OCI-LY7 (cell line): Measurements from ENCODE around the gene EIF4E2. TPM values are rescaled to one million over a fixed set of nuclear protein-coding genes. Genes with fewer than 3 reads are reported as not detected.

Source experiments
- BruUV-seq: library from RNA; stranded (reverse); fragments of 400-500 nt; replicated peaks from 2 replicates; lab custom pipeline; 2021; lab: Mats Ljungman, UMichigan
- CTCF ChIA-PET: fragments of 300-600 bp; sonication (Branson Sonifier 250); formaldehyde crosslinking; loops from one replicate; lab custom pipeline; 2022; ENCODE audit warnings: antibody characterized with exemption; ENCODE audit not compliant: unreplicated experiment; lab: Charles Lee
- POLR2A ChIA-PET: fragments of 300-600 bp; sonication (Branson Sonifier 250); formaldehyde crosslinking; loops from one replicate; lab custom pipeline; 2022; ENCODE audit warnings: antibody characterized with exemption; lab: Charles Lee
- DNase-seq: peaks from one replicate; pipeline ENCODE4 v3.0.0-alpha.2; 2015; ENCODE audit warnings: low spot score
- H2AFZ ChIP-seq: fragments of 200-600 bp; sonication (generic), shearing (Covaris generic); 2 replicates; pipeline ENCODE4 v1.6.1; 2014; ENCODE audit warnings: mild to moderate bottlenecking, antibody characterized with exemption, low read length, moderate library complexity
- H3K27ac ChIP-seq: fragments of 200-600 bp; sonication (generic); 2 replicates; pipeline ENCODE4 v1.5.1; 2014; ENCODE audit warnings: mixed run types, low read depth, mild to moderate bottlenecking, moderate library complexity, low read length, inconsistent platforms; ENCODE audit not compliant: poor library complexity, severe bottlenecking
- H3K36me3 ChIP-seq: fragments of 200-600 bp; sonication (generic); 2 replicates; pipeline ENCODE4 v1.6.1; 2014; ENCODE audit warnings: mild to moderate bottlenecking, antibody characterized with exemption, low read length, moderate library complexity, mixed read lengths; ENCODE audit not compliant: insufficient read depth
- H3K4me1 ChIP-seq: fragments of 200-600 bp; sonication (generic); 2 replicates; pipeline ENCODE4 v1.5.1; 2014; ENCODE audit warnings: mild to moderate bottlenecking, low read length; ENCODE audit not compliant: insufficient read depth, poor library complexity, severe bottlenecking
- H3K4me2 ChIP-seq: fragments of 200-600 bp; sonication (generic); 2 replicates; pipeline ENCODE4 v1.6.1; 2014; ENCODE audit warnings: mild to moderate bottlenecking, low read length
- H3K4me3 ChIP-seq: fragments of 200-600 bp; sonication (generic); 2 replicates; pipeline ENCODE4 v1.5.1; 2014; ENCODE audit warnings: mild to moderate bottlenecking, low read depth, low read length; ENCODE audit not compliant: poor library complexity, severe bottlenecking
- H3K79me2 ChIP-seq: fragments of 200-600 bp; sonication (generic); 2 replicates; pipeline ENCODE4 v1.6.1; 2016; ENCODE audit warnings: low read depth, mild to moderate bottlenecking, low read length, moderate library complexity, mixed read lengths; ENCODE audit not compliant: insufficient read depth
- H3K9me2 ChIP-seq: fragments of 200-600 bp; sonication (generic); 2 replicates; pipeline ENCODE4 v1.6.1; 2016; ENCODE audit warnings: mild to moderate bottlenecking, low read length, mixed read lengths; ENCODE audit not compliant: insufficient read depth
- H3K9me3 ChIP-seq: fragments of 200-600 bp; sonication (generic); 2 replicates; pipeline ENCODE4 v1.6.1; 2014; ENCODE audit warnings: mild to moderate bottlenecking, mixed run types, low read length, mixed read lengths
- H4K20me1 ChIP-seq: fragments of 200-600 bp; sonication (generic); 2 replicates; pipeline ENCODE4 v1.6.1; 2014; ENCODE audit warnings: mild to moderate bottlenecking, antibody characterized with exemption, low read length, moderate library complexity, mixed read lengths; ENCODE audit not compliant: insufficient read depth
- CTCF ChIP-seq: fragments of 200-600 bp; sonication (generic); conservative IDR thresholded peaks from 2 replicates; pipeline ENCODE4 v1.5.1; 2014; ENCODE audit warnings: mild to moderate bottlenecking, antibody characterized with exemption, low read length, moderate library complexity, mixed read lengths
- EZH2phosphoT487 ChIP-seq: fragments of 200-600 bp; sonication (generic); IDR thresholded peaks from 2 replicates; pipeline ENCODE4 v1.6.1; 2018; ENCODE audit warnings: low read depth, borderline replicate concordance, mild to moderate bottlenecking, mixed run types, antibody characterized with exemption, low read length, moderate library complexity, mixed read lengths
- intact Hi-C: fragments of 100-400 bp; cut with micrococcal nuclease; formaldehyde crosslinking; loops from one replicate; pipeline ENCODE4 v1.10.0; 2022; ENCODE audit not compliant: unreplicated experiment
- total RNA-seq, 2 experiments: library from RNA; depleted of rRNA in 1 of 2; stranded (reverse); fragments of >200 nt in 1 of 2; shearing (Covaris generic) in 1 of 2; gene quantifications; 2 replicates each; pipeline ENCODE4 v1.2.3, GENCODE V29; 2014 to 2022

Gene EIF4E2
- total RNA-seq, 2 experiments from 2014 or later = 59.9 to 76.3 TPM

- Histone ChIP-seq H3K79me2 (no peaks in the 10 kb centered on the region), H3K9me3 (no peaks in the 10 kb centered on the region), H3K27ac (no peak overlapping the region), H2AFZ (no peak overlapping the region; the same call in 1 of the 2 replicates), H3K36me3 (no peaks in the 10 kb centered on the region), H4K20me1 (no peaks in the 10 kb centered on the region), H3K4me3 (no peak overlapping the region), H3K4me1 (no peaks in the 10 kb centered on the region), H3K9me2 (no peaks in the 10 kb centered on the region), H3K4me2 (no peak overlapping the region)
- intact Hi-C loops = loop anchor here (1.0 kb wide), 1 partner anchor 640 kb away; the partner anchor contains the start of gene ATG16L1
- POLR2A ChIA-PET = no interaction called here
- BruUV-seq = no TSS peak
- CTCF ChIA-PET = no interaction called here
- DNase-seq = peak; percentile 55
- no peak for TF ChIP-seq EZH2phosphoT487
- TF ChIP-seq CTCF = peak; percentile 91
Observed at GRCh38 chr2:232611559-232612218, 61.2 kb downstream of the EIF4E2 start.

GRCh38 chr2:232613538-232614134, 63.1 kb downstream of the EIF4E2 start:
- ChIA-PET CTCF (no interaction called here), POLR2A (no interaction called here)
- H3K79me2 ChIP-seq = no peaks in the 10 kb centered on the region
- no peaks in the 10 kb centered on the region for H3K9me2 ChIP-seq
- no peak overlapping the region for H3K4me2 ChIP-seq
- H3K4me3 ChIP-seq = no peak overlapping the region
- BruUV-seq = no TSS peak
- TF ChIP-seq CTCF (no peak), EZH2phosphoT487 (no peak)
- H3K27ac ChIP-seq = no peak overlapping the region
- no peaks in the 10 kb centered on the region for H3K36me3 ChIP-seq
- H4K20me1 ChIP-seq = no peaks in the 10 kb centered on the region
- no peak overlapping the region for H2AFZ ChIP-seq
- no peaks in the 10 kb centered on the region for H3K4me1 ChIP-seq
- no peaks in the 10 kb centered on the region for H3K9me3 ChIP-seq
- DNase-seq = no peak
- intact Hi-C loops = no loop called here

DNA sequence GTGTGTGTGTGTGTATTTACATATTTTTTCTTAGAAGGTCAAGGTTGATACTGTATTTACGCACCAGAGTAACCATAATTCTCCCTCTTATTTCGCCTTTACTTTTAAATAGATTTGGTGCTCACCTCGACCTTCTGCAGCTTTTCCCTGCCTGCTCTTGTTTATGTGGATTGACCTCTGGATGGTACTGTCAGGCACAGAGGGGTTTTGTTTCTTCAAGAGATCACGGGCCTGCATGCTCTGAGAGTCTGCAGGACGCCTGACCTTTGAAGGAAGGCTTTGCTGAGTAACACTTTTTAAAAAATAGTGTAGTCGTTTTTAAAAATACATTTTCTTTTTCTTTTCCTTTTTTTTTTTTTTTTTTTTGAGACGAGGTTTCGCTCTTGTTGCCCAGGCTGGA, 64.8 kb downstream of the EIF4E2 start:
- no peak overlapping the region for H3K4me3 ChIP-seq
- no peaks in the 10 kb centered on the region for H3K9me3 ChIP-seq
- no peaks in the 10 kb centered on the region for H3K9me2 ChIP-seq
- no peak for DNase-seq
- no peaks in the 10 kb centered on the region for H3K36me3 ChIP-seq
- ChIA-PET POLR2A (no interaction called here), CTCF (no interaction called here)
- H3K4me2 ChIP-seq = no peak overlapping the region
- no peak overlapping the region for H3K27ac ChIP-seq
- no peaks in the 10 kb centered on the region for H4K20me1 ChIP-seq
- H2AFZ ChIP-seq = no peak overlapping the region
- TF ChIP-seq EZH2phosphoT487 (no peak), CTCF (no peak)
- no peaks in the 10 kb centered on the region for H3K4me1 ChIP-seq
- intact Hi-C loops = no loop called here
- no peaks in the 10 kb centered on the region for H3K79me2 ChIP-seq
- no TSS peak for BruUV-seq
